Fibroblast of villous mesenchyme (primary cell): ENCODE data around the gene TRAF3. TPM values are rescaled to one million over a fixed set of nuclear protein-coding genes. Genes with fewer than 3 reads are reported as not detected.
A peak's percentile ranks its signal among the peaks of the same experiment; 100 is the strongest.
"Not testable (repeated sequence)": the region's sequence is repeated elsewhere in the genome, so short reads cannot be mapped to it uniquely, and the experiment has no call there.

Source experiments
- DNase-seq: peaks from one replicate; pipeline ENCODE4 v3.0.0-alpha.2; 2010; ENCODE audit warnings: low read depth
- H3K4me3 ChIP-seq: 2 replicates; pipeline ENCODE4 v1.5.1; 2011; ENCODE audit warnings: low read depth, mild to moderate bottlenecking, low read length
- CTCF ChIP-seq: IDR thresholded peaks from 2 replicates; pipeline ENCODE4 v1.5.1; 2012; ENCODE audit warnings: low read depth, mild to moderate bottlenecking, low read length; ENCODE audit not compliant: insufficient read depth
- total RNA-seq: library from RNA; depleted of rRNA; stranded (reverse); fragments of >200 nt; gene quantifications from 2 replicates; pipeline ENCODE4 v1.2.3, GENCODE V29; 2012

The TRAF3 gene
- total RNA-seq, 1 donor, result 30.7 TPM

- H3K4me3 ChIP-seq, result no peak overlapping the region
- no peak for DNase-seq
- no peak for TF ChIP-seq CTCF
Measured at GRCh38 chr14:102854091-102854703, 76.9 kb downstream of the TRAF3 start.

- no peak for DNase-seq
- no peak overlapping the region for H3K4me3 ChIP-seq
- TF ChIP-seq CTCF, result no peak
Measured at GRCh38 chr14:102856179-102856578, 78.9 kb downstream of the TRAF3 start.

GRCh38 chr14:102857444-102857843, 80.2 kb downstream of the TRAF3 start:
- peak; percentile 39 for DNase-seq
- no peak for TF ChIP-seq CTCF
- H3K4me3 ChIP-seq, result no peak overlapping the region

- TF ChIP-seq CTCF, result no peak
- no peak overlapping the region for H3K4me3 ChIP-seq
Measured at GRCh38 chr14:102859911-102860310, 82.7 kb downstream of the TRAF3 start.

GRCh38 chr14:102862154-102862773, 85.0 kb downstream of the TRAF3 start:
- no peak for TF ChIP-seq CTCF
- no peak overlapping the region for H3K4me3 ChIP-seq
- no peak for DNase-seq

More at GRCh38 chr14:102859911-102860310, 82.7 kb downstream of the TRAF3 start:
- DNase-seq, result no peak

- TF ChIP-seq CTCF, result no peak
- no peak for DNase-seq
- H3K4me3 ChIP-seq, result no peak overlapping the region
Measured at GRCh38 chr14:102863381-102863780, 86.1 kb downstream of the TRAF3 start.

- DNase-seq, H3K4me3 ChIP-seq: not testable (repeated sequence)
Measured at GRCh38 chr14:102865916-102866315, 88.7 kb downstream of the TRAF3 start.
